HG02884 (cell line): ENCODE measurements around the gene RNF17.

Experiments
- ATAC-seq: cut with Tn5 transposase; IDR thresholded peaks from one replicate; pipeline ENCODE4 v1.9.1; 2021; ENCODE audit warnings: mild to moderate bottlenecking, moderate library complexity; ENCODE audit not compliant: unreplicated experiment

The RNF17 gene

DNA sequence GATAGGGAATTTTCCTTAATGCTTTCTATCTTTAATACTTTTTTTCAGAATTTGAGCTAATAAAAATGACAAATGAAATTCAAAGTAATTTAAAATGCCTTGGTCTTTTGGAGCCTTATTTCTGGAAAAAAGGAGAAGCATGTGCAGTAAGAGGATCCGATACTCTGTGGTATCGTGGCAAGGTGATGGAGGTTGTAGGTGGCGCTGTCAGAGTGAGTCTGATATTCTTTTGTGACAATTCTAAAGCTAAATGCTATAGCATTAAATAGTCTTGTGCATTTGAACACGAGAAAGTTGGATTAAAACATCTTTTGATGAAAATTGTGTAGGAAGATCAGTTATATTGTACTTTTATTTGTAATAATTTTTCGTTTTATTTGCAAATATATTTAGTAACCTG is 95.0 kb downstream of the RNF17 start:
- ATAC-seq, result no peak

DNA sequence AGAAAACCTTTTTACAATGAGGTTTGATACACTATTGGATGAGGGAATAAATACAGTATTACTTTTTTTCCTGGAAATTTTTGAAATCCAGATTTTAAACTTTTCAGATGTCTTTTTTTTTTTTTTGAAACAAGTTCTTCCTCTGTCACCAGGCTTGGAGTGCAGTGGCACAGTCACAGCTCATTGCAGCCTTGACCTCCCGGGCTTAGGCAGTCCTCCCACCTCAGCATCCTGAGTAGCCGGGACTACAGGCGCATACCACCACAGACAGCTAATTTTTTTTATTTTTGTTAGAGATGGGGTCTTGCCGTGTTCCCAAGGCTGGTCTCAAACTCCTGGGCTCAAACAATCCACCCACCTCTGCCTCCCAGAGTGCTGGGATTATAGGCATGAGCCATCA is 96.8 kb downstream of the RNF17 start:
- ATAC-seq, result no peak

DNA sequence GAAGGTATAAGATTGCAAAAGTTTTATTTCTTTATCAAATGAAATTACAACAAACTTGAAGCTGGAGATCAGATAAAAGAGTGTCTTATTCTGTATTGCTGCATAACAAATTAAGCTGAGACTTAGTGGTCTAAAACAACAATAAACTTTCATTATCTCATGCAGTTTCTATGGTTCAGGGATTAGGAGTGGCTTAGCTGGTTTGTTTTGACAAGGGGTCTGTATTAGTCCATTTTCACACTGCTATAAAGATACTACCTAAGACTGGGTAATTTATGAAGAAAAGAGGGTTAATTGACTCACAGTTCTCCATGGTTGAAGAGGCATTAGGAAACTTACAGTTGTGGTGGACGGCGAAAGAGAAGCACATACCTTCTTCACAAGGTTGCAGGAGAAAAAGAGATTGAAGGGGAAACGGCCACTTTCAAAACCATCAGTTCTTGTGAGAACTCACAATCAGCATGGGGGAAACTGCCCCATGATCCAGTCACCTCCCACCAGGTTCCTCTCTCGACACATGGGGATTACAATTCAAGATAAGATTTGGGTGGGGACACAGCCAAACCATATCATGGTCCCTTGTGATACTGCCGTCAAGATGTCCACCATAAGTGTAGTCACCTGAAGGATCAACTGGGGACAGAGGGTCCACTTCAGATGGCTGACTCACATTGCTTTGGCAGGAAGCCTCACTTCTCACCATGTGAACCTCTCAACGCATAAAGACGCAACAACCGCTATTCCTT is 97.8 kb downstream of the RNF17 start:
- no peak for ATAC-seq

DNA sequence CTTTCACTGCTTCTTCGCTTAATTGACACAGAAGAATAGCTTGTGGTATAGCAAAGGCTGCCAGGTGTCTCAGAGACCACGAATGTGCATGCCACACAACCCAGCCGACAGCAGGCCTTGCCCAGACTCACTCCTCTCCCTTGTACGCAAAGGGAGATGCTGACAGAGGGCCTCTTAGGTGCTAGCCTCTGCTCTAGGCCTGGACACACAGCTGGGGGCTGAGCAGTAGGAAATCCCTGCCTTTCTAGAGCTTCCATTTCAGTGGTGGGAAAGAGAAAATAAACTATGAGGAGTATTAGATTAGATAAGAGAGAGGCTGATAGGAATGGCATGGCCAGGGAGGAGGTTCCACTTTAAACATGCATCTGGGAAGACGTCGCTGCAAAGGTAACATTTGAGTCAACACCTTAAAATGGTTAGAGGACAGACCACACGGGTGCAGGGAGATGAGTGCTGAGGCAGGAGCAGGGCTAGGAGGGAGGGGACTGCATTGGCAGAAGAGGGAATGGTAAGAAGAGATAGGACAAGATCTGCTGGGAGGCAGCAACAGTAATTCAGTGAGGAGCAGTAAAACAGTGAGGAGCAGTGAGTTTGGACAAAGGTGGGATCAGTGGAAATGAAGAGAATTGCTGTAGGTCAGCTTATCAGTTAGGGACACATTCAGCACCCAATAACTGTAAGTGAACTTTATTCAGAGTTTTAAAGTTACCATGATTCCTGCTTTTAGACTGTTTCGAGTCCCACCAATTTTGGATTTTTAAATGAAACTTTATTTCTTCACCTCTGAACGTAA is 100.0 kb downstream of the RNF17 start:
- ATAC-seq, result no peak

DNA sequence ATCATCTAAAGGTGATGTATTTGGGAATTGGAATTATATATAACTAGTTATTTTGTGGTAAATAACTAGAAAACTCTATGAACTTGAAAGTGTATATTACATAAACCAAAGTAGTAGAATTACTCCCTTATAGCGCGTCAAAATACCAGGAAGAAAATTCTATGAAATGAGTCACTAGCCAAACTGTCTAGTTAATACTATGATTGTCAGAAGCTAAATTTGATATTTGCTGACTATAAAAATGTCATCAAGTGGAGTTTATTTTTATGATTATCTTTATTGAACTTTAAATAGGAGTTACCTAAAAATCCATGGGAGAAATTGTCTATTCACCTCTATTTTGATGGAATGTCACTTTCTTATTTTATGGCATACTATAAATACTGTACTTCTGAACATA is 100.6 kb downstream of the RNF17 start:
- ATAC-seq, result no peak

DNA sequence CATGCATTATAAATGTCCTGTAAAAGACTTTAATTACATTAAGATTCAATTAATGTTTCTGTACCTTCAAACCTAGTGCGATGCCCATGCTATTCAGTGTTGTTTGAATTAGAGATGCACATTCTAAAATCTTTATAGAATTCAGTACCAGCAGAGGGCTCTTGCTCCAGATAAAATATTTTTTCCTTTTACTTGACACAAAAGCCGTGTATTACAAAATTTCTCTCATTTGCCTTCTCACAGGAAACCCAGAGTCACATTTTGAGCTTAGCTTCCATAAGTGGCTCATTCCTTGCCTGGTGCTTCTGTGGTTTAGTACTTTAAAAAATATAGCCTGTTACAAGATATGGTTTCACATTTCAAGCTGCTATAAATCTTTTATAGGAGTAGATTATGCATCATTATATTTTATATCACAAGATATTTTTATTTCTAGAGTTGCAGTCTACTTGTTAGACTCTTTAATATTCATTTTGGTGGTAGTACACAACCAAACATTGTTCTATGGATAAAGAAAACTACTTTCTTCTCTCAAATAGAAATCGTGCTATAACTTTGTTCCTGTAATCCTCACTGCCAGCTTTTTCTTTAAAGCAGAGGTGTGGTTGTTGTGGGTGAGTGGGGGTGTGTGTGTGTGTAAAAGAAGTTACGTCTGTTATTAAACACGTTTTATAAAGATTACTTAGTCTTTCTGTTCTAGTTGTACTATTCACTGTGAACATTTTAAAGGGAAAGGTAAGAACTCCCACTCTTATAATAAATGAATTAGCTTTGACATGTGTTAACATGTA is 101.4 kb downstream of the RNF17 start:
- no peak for ATAC-seq

DNA sequence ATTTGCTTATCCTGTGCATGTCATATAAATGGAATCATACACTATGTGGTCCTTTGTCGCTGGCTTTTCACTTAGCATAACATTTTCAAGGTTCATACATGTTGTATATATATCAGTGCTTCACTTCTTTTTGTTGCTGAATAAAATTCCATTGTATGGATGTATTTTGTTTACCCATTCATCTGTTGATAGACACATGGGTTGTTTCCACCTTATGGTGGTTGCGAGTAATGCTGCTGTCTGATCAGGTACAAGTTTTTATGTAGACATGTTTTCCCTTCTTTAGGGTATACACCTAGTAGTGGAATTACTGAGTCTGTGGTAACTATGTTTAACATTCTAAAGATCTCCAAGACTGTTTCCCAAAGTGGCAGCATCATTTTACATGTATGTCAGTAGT is 102.5 kb downstream of the RNF17 start:
- ATAC-seq, result no peak

DNA sequence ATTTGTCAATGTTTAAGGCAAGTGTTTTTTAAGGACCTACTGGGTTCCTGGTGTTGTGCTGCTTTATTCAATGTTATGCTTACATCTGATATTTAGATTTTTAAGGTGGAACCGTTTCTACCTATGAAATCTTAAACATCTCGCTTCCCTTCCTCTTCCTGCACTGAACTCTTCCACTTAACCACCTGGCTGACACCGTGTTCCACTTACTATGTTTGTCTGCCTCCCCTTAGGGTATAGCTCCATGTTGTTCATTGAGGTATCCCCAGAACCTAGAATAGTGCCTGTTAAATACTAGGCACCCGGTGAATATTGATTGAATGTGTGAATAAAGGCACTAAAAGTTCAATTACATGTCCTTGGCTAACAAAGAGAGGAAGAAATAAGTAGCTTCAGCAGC is 104.9 kb downstream of the RNF17 start:
- no peak for ATAC-seq

DNA sequence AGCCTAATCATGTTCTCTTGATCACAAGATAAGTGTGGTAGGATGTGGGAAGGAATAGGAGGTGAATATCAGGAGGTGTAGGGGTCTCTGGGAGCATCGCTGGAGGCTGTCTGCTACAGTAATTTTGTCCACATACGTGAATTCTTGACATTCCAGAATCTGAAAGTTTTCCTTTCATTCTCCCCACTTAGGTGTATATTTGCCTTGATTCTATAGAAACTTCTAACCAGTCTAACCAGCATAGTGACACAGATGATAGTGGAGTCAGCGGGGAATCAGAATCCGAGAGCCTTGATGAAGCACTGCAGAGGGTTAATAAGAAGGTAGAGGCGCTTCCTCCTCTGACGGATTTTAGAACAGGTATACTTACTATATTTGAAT is 106.4 kb downstream of the RNF17 start:
- no peak for ATAC-seq

DNA sequence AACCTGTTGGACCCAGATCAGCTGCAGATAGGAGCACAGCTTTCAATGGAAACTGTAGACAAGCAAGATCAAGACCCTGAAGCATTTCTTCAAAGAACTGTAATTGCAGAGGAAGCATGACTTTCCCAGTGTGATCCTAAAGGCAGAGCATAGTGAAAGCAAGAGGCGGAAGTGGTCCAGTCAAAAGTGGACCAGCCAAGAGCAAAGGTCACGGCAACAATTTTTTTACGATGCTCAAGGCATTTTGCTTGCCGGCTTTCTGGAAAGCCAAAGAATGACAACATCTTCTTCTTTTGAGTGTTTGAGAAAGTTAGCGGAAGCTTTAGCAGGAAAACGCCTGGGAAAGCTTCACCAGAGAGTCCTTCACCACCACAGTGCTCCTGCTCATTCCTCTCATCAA is 111.6 kb downstream of the RNF17 start:
- no peak for ATAC-seq

DNA sequence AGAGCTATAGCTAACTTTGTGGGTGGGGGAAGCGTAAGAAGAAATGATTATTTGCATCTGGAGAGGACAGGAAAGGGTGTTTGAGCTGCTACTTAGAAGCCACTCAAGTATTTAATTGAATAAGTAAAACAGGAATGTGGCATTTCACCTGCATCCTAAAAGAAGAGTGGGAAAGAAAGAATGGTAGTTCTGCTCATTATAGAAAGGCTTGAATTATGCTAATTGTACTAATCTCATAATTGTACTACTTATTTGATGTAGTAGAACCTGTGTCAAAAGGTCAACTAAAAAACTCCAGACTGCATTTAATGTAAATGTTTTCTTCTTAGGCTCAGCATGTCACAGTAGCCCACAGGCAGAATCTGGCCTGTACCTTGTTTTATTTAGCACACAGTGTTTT is 113.6 kb downstream of the RNF17 start:
- no peak for ATAC-seq

DNA sequence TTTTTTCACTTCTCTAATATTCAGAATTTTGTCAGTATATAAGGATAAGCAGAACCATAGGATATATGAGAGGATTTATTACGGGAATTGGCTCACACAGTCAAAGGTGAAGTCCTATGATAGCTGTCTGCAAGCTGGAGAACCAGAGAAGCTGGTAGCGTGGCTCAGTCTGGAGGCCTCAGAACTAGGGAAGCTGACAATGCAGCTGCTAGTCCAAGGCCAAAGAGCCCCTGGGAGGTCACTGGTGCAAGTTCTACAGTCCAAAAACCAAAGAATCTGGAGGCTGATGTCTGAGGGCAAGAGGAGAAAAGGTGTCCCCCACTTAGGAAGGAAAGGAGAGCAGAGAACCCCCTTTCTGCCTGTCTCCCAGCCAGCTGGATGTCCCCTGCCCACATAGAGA is 114.4 kb downstream of the RNF17 start:
- ATAC-seq, result no peak

DNA sequence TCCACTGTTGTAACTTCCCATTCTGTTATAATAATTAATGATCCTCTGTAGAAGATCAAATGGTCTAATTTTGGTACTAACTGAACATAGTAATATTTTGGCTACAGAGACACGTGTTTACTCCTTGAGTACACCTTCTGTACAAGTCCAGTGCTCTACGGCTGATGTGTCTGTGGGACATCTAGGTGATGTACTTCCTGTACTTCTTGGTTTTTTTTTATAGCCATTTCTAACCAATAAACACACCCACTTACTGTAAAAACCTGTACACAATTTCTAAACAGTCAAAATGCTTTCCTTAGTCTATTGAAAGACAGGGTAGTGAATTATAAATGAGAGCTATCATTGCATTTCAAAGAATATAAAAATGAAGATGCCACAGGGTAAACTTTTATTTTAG is 118.7 kb downstream of the RNF17 start:
- no peak for ATAC-seq

DNA sequence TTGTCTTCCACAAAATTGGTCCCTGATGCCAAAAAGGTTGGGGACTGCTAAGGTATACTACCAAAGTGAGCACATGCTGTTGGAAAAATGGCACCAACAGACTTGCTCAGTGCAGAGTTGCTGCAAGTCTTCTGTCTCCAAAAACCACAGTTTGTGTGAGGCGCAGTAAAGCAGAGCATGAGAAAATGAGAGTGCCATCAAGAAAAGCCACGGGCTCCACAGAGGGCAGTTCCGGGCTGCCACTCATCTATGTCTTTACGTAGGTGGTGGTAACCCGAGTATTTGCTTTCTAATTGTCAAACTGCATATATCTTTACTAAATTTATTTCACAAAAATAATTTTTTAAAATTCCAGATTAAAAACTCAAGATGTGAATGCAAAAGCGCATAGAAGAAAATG is 123.8 kb downstream of the RNF17 start:
- peak; percentile 77 for ATAC-seq

DNA sequence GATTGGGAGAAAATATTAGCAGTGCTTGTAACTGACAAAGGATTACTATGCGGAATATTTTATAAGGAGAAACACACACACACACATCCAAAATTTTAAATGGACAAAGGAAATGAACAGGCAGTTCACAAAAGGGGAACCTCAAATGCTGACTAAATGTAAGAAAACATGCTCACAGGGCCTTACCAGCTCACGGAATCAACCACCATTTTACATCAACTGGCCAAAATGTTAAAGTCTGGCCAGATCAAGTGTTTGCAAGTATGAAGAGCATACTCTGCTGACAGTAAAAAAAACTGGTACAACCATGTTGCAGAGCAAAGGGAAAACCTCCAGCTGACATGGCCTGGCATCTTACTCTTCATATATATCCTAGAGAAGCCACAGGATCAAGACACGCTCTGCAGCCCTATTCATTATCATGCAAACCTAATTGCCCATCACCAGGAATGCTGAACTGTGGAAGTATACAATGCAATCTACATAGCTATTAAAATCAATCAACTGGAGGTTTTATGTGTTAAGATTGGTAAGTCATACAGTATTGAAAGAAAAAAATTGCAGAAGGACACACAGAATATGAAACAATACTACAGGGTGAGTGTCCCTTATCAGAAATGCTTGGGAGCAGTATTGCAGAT is 124.4 kb downstream of the RNF17 start:
- no peak for ATAC-seq

DNA sequence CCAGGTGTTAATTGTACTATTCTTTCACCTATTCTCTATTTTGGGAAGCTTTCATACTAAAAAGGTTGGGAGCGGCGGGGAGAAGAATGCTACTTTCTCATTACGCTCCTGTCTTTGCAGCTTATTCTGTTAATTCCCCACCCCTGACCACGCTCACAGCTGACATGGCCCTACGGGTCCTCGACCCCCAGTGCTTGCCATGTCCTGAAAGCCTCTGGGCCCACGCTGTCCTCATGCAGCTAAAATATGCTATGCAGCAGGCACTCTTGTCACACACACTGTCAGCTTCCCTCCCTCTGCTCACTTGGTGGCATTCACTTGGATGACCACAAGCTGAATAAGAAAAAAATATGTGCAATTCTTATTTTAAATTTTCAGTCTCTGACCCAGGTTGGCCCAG is 126.3 kb downstream of the RNF17 start:
- no peak for ATAC-seq

DNA sequence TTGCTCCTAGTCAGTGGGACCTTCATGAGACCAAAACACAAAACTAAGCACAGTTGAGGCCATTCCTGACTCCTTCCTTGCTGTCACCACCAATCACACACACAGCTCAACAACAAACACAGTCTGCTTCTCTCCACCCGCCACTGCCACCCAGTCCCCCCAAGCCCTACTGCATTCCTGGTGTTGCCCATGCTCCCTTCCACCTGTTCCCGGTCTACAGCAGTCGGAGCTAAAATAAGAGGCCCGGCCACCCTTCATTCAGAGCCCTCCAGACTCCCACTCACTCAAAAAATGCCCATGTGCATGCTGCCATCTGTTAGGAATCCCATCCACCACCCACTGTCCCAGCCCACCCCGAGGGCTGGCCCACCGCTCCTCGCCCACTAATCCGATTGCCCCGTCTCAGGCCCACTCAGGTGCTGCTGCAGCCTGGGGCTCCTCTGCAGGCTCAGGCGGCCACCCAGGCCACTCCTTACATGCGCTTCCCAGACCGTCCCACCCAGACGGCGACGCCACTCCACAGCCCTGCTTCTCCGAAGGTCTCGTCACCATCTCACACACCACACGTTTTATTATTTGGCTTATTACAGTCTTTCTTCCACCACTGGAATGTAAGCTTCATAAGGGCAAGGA is 127.6 kb downstream of the RNF17 start:
- no peak for ATAC-seq

DNA sequence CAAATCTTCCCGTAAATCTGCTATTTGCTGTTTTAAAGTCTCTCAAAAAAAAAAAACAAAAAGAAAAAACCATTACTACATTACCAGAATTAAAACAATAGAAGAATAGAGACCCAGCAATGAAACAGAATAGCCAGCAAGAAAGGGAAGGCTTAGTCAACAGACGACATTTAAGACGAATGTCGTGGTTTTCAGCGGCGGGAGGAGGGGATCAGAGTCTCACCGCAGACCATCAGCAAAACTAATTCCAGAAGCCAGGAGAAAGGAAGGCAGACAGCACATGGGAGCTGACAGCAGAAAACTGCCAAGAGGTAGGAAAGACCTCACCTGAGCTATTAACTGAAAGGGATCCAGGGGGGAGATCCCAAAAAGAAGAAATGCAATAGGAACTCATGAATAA is 128.9 kb downstream of the RNF17 start:
- no peak for ATAC-seq

DNA sequence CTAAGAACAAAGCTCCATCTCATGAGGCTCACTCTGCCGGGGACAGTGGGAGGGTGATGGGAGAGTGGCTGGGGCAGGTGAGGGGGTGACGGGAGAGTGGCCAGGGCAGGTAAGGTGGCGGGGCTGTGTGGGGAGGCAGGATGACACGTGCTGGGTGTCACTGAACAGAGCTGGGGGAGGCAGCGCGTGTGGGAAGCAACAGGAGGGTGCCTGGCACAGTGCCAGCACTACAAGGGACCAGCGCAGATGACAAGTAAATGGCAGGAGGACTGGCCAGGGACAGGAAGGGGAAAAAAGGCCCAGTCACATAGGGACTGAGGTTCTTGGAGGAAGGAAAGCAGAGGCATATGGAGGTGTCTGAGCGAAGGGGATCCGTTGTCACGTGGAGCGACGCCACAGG is 129.9 kb downstream of the RNF17 start:
- no peak for ATAC-seq

DNA sequence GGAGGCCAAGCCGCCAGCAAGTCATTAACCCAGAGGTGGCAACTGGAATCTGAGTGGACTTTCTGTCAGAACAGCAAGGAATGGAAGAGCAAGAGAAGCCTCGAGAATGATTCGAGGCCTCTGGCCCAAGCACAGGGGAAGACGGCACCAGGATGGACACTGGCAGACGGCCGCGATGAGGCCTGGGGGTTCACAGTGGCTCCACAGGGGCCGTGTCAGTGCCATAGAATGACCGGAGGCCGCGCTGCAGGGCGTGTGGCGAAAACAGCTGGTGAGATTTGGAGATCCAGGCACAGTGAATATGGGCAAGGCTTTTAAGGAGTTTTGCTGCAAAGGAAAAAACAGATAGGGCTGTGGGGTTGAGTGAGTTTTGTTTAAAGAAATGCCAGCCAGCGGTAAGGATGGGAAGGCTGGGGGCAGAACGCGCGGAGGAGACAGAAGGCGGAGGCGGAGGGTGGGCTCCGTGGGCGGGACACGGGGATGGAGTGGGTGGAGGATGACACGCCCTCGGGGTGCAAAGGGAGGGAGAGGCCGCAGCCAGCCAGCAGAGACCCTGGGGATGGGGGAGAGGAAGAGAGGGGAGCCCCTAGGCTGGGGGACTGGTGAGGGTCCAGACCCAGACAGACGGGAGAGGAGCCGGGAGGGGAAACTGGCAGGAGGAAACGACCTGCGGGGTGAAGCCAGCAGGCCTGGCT is 130.5 kb downstream of the RNF17 start:
- ATAC-seq, result no peak
